IMR-90 (cell line): ENCODE measurements around the gene KMT2C. TPM values are rescaled to one million over a fixed set of nuclear protein-coding genes. Genes with fewer than 3 reads are reported as not detected.

Source experiments
- ATAC-seq: fragments of 200-7000 bp; cut with Tn5 transposase; 2 replicates; pipeline ENCODE4 v1.9.1; 2020; ENCODE audit warnings: low read depth, mild to moderate bottlenecking, moderate library complexity
- BruUV-seq: library from RNA; stranded (reverse); fragments of 400-500 nt; replicated peaks from 2 replicates; lab custom pipeline; 2021; lab: Mats Ljungman, UMichigan
- CTCF ChIA-PET: fragments of 300-600 bp; formaldehyde crosslinking; extraction: SDS; loops from one replicate; lab custom pipeline; 2021; ENCODE audit warnings: antibody characterized with exemption; lab: Yijun Ruan, JAX
- POLR2A ChIA-PET: fragments of 300-600 bp; sonication (Branson Sonifier 250); formaldehyde crosslinking; loops from one replicate; lab custom pipeline; 2022; ENCODE audit warnings: antibody characterized with exemption; ENCODE audit not compliant: unreplicated experiment; lab: Charles Lee
- DNase-seq: peaks from one replicate; pipeline ENCODE4 v3.0.0; 2013
- H2AFZ ChIP-seq: replicated peaks from 2 replicates; pipeline ENCODE3; 2013; ENCODE audit warnings: low read length, mild to moderate bottlenecking; ENCODE audit not compliant: poor library complexity
- H2AK5ac ChIP-seq: 2 replicates; pipeline ENCODE4 v1.6.1; 2013; ENCODE audit warnings: low read depth, low read length, inconsistent platforms
- H2AK9ac ChIP-seq: replicated peaks from 2 replicates; pipeline ENCODE3; 2013; ENCODE audit warnings: mild to moderate bottlenecking, low read depth, low read length, moderate library complexity; ENCODE audit not compliant: poor library complexity
- H2BK120ac ChIP-seq: 2 replicates; pipeline ENCODE4 v1.6.1; 2013; ENCODE audit warnings: low read depth, low read length, inconsistent platforms
- H2BK15ac ChIP-seq: 3 replicates; pipeline ENCODE4 v1.6.1; 2013; ENCODE audit warnings: low read depth, low read length, inconsistent platforms
- H2BK20ac ChIP-seq: 2 replicates; pipeline ENCODE4 v1.6.1; 2013; ENCODE audit warnings: low read depth, mild to moderate bottlenecking, inconsistent platforms, low read length, moderate library complexity
- H2BK5ac ChIP-seq: 2 replicates; pipeline ENCODE4 v1.6.1; 2013; ENCODE audit warnings: mild to moderate bottlenecking, low read depth, low read length, inconsistent platforms; ENCODE audit not compliant: poor library complexity, severe bottlenecking
- H3K14ac ChIP-seq: replicated peaks from 2 replicates; pipeline ENCODE4 v1.6.1; 2013; ENCODE audit warnings: low read depth, low read length, inconsistent platforms
- H3K18ac ChIP-seq: 2 replicates; pipeline ENCODE4 v1.6.1; 2013; ENCODE audit warnings: low read depth, low read length, control low read depth
- H3K23ac ChIP-seq: 2 replicates; pipeline ENCODE4 v1.6.1; 2013; ENCODE audit warnings: low read depth, low read length, inconsistent platforms
- H3K27ac ChIP-seq: 2 replicates; pipeline ENCODE4 v1.5.1; 2013; ENCODE audit warnings: mild to moderate bottlenecking, control low read depth, low read length; ENCODE audit not compliant: insufficient read depth
- H3K27me3 ChIP-seq: 2 replicates; pipeline ENCODE4 v1.6.1; 2013; ENCODE audit warnings: low read length; ENCODE audit not compliant: control insufficient read depth, insufficient read depth
- H3K36me3 ChIP-seq: 2 replicates; pipeline ENCODE4 v1.6.1; 2013; ENCODE audit warnings: low read length, mixed read lengths; ENCODE audit not compliant: control insufficient read depth, insufficient read depth
- H3K4ac ChIP-seq: 2 replicates; pipeline ENCODE4 v1.6.1; 2013; ENCODE audit warnings: low read depth, low read length, inconsistent platforms
- H3K4me1 ChIP-seq: 2 replicates; pipeline ENCODE4 v1.6.1; 2013; ENCODE audit warnings: low read length, mixed read lengths; ENCODE audit not compliant: control insufficient read depth, insufficient read depth
- H3K4me2 ChIP-seq: 2 replicates; pipeline ENCODE4 v1.6.1; 2013; ENCODE audit warnings: low read depth, mild to moderate bottlenecking, control low read depth, low read length, moderate library complexity
- H3K4me3 ChIP-seq: 2 replicates; pipeline ENCODE4 v1.5.1; 2013; ENCODE audit warnings: low read depth, mild to moderate bottlenecking, control low read depth, low read length, moderate library complexity; ENCODE audit not compliant: insufficient read depth
- H3K56ac ChIP-seq: 2 replicates; pipeline ENCODE4 v1.6.1; 2013; ENCODE audit warnings: low read length, inconsistent platforms; ENCODE audit not compliant: insufficient read depth; ENCODE audit errors: extremely low read depth
- H3K79me1 ChIP-seq, 2 experiments: 2 replicates each; pipeline ENCODE4 v1.6.1; 2013; ENCODE audit warnings: low read length in 2 of 2, inconsistent platforms in 1 of 2, low read depth in 1 of 2
- H3K9ac ChIP-seq: 2 replicates; pipeline ENCODE4 v1.6.1; 2013; ENCODE audit warnings: low read depth, low read length, control low read depth
- H3K9me1 ChIP-seq: 2 replicates; pipeline ENCODE4 v1.6.1; 2013; ENCODE audit warnings: low read length, inconsistent platforms; ENCODE audit not compliant: insufficient read depth
- H3K9me3 ChIP-seq: 2 replicates; pipeline ENCODE4 v1.6.1; 2013; ENCODE audit warnings: low read length; ENCODE audit not compliant: control insufficient read depth, insufficient read depth
- H4K20me1 ChIP-seq: 2 replicates; pipeline ENCODE4 v1.6.1; 2013; ENCODE audit warnings: low read length, inconsistent platforms; ENCODE audit not compliant: insufficient read depth
- H4K5ac ChIP-seq: 2 replicates; pipeline ENCODE4 v1.6.1; 2013; ENCODE audit warnings: mild to moderate bottlenecking, low read depth, low read length, control low read depth
- H4K8ac ChIP-seq, 2 experiments: 2 replicates each; pipeline ENCODE4 v1.6.1; 2013; ENCODE audit warnings: low read depth in 2 of 2, low read length in 2 of 2, control low read depth in 1 of 2, inconsistent platforms in 1 of 2
- H4K91ac ChIP-seq: 2 replicates; pipeline ENCODE4 v1.6.1; 2013; ENCODE audit warnings: low read depth, low read length, inconsistent platforms; ENCODE audit not compliant: insufficient read depth
- RCOR1 ChIP-seq: IDR thresholded peaks from 2 replicates; pipeline ENCODE4 v1.6.1; 2012; ENCODE audit warnings: mild to moderate bottlenecking, low read length, improper control_type of control experiment; ENCODE audit not compliant: insufficient replicate concordance
- RFX5 ChIP-seq: IDR thresholded peaks from 2 replicates; pipeline ENCODE4 v1.8.0; 2012; ENCODE audit warnings: low read depth, mild to moderate bottlenecking, low read length, moderate library complexity
- USF2 ChIP-seq: fragments of 150-350 bp; IDR thresholded peaks from 2 replicates; pipeline ENCODE4 v1.6.1; 2017; ENCODE audit warnings: mild to moderate bottlenecking, antibody characterized with exemption, low read length, low read depth
- WGBS, 2 experiments: methylation state at CpG; one replicate each; pipeline versions ENCODE4 v1.1.5 to v1.1.7; 2013; ENCODE audit warnings: missing lambda C conversion rate in 2 of 2; ENCODE audit not compliant: insufficient read length in 1 of 2; ENCODE audit errors: extremely low coverage in 2 of 2; 5-methylcytosine and 5-hydroxymethylcytosine counted together
- dilution Hi-C: fragments of 300-500 bp; cut with HindIII; formaldehyde crosslinking; loops from one replicate; pipeline ENCODE4 v1.14.3; 2018; ENCODE audit warnings: low sequenced_read_pairs; ENCODE audit not compliant: unreplicated experiment
- in situ Hi-C: fragments of 300-500 bp; cut with MboI; formaldehyde crosslinking; loops from 3 replicates; pipeline ENCODE4 v1.14.3; 2019; ENCODE audit warnings: low sequenced_read_pairs, inconsistent platforms, mixed read lengths
- intact Hi-C: fragments of 100-400 bp; cut with micrococcal nuclease; formaldehyde crosslinking; loops from 2 replicates; pipeline ENCODE4 v1.10.0; 2022
- polyA plus RNA-seq, 3 experiments: library from polyadenylated mRNA; depleted of rRNA; stranded (reverse); fragments of >200 nt; gene quantifications; 2 replicates each; pipeline ENCODE4 v1.2.3, GENCODE V29; 2012; ENCODE audit warnings: low replicate concordance in 1 of 3
- total RNA-seq: library from RNA; depleted of rRNA; stranded (reverse); fragments of >200 nt; gene quantifications from 2 replicates; pipeline ENCODE4 v1.2.3, GENCODE V29; 2012

Gene KMT2C
- total and polyA plus RNA-seq, 2 of the 4 experiments (the other 2 are of a cell fraction) = 8.0 to 23.3 TPM

GRCh38 chr7:152180048-152180447 is 255.8 kb downstream of the KMT2C start:
- TF ChIP-seq RFX5 (no peak), RCOR1 (no peak), USF2 (no peak)
- Histone ChIP-seq H2AK5ac (no peak overlapping the region), H3K4me3 (no peak overlapping the region), H2BK5ac (no peak overlapping the region), H3K4ac (no peak overlapping the region), H3K14ac (no peak overlapping the region), H2BK15ac (no peak overlapping the region), H3K9me3 (no peaks in the 10 kb centered on the region), H4K91ac (no peak overlapping the region), H3K9me1 (peaks cover 9% of the 10 kb centered on the region), H3K36me3 (peaks cover 52% of the 10 kb centered on the region), H4K8ac (no peak overlapping the region), H3K27ac (no peak overlapping the region), H3K79me1 (peaks cover 8 to 14% of the 10 kb centered on the region in 2 experiments; a peak in 3 of 4 replicates), H3K9ac (no peak overlapping the region), H4K5ac (no peak overlapping the region), H3K4me2 (no peak overlapping the region), H3K4me1 (no peaks in the 10 kb centered on the region), H2BK20ac (no peak overlapping the region), H3K23ac (no peak overlapping the region), H3K27me3 (no peaks in the 10 kb centered on the region), H3K56ac (no peak overlapping the region), H2AK9ac (no peak overlapping the region), H2BK120ac (no peak overlapping the region), H3K18ac (no peak overlapping the region), H4K20me1 (no peaks in the 10 kb centered on the region), H2AFZ (no peak overlapping the region)
- intact Hi-C loops = no loop called here
- dilution Hi-C loops = no loop called here
- CTCF ChIA-PET = no interaction called here
- WGBS, 2 experiments = no CpG with 5 or more reads among the region's 5 CpGs
- ATAC-seq (no peak), DNase-seq (no peak)
- BruUV-seq = no TSS peak
- in situ Hi-C loops = no loop called here
- POLR2A ChIA-PET = no interaction called here
